MM.1S (cell line): ENCODE measurements around the gene DNAJC5.
"Not testable (repeated sequence)": the region's sequence is repeated elsewhere in the genome, so short reads cannot be mapped to it uniquely, and the experiment has no call there.

Experiments used
- DNase-seq: peaks from one replicate; pipeline ENCODE4 v3.0.0-alpha.2; 2015
- H2AFZ ChIP-seq: fragments of 300-600 bp; sonication (generic); 2 replicates; pipeline ENCODE4 v1.6.0; 2016; ENCODE audit warnings: antibody characterized with exemption, low read length
- H3F3A ChIP-seq: fragments of 300-600 bp; sonication (generic); 2 replicates; pipeline ENCODE4 v1.6.1; 2016; ENCODE audit warnings: mild to moderate bottlenecking, antibody characterized with exemption, low read length, moderate library complexity, mixed read lengths; ENCODE audit not compliant: insufficient read depth
- H3K27ac ChIP-seq: fragments of 300-600 bp; sonication (generic); 2 replicates; pipeline ENCODE4 v1.5.1; 2016; ENCODE audit warnings: mild to moderate bottlenecking, low read length
- H3K27me3 ChIP-seq: fragments of 300-600 bp; sonication (generic); replicated peaks from 2 replicates; pipeline ENCODE4 v1.6.0; 2016; ENCODE audit warnings: low read length; ENCODE audit not compliant: insufficient read depth
- H3K36me3 ChIP-seq: fragments of 300-600 bp; sonication (generic); replicated peaks from 2 replicates; pipeline ENCODE4 v1.6.1; 2016; ENCODE audit warnings: mild to moderate bottlenecking, low read length, mixed read lengths; ENCODE audit not compliant: insufficient read depth
- H3K4me1 ChIP-seq: fragments of 300-600 bp; sonication (generic); 2 replicates; pipeline ENCODE4 v1.6.1; 2016; ENCODE audit warnings: low read length, mixed read lengths
- H3K4me2 ChIP-seq: fragments of 300-600 bp; sonication (generic); 2 replicates; pipeline ENCODE4 v1.6.0; 2016; ENCODE audit warnings: low read depth, low read length
- H3K4me3 ChIP-seq: fragments of 300-600 bp; sonication (generic); 2 replicates; pipeline ENCODE4 v1.5.1; 2016; ENCODE audit warnings: low read length, mixed read lengths
- H3K79me2 ChIP-seq: fragments of 300-600 bp; sonication (generic); 2 replicates; pipeline ENCODE4 v1.6.1; 2016; ENCODE audit warnings: mixed run types, low read length, mixed read lengths
- H3K9ac ChIP-seq: fragments of 300-600 bp; sonication (generic); 2 replicates; pipeline ENCODE4 v1.6.1; 2016; ENCODE audit warnings: low read length, mixed read lengths
- H3K9me2 ChIP-seq: fragments of 300-600 bp; sonication (generic); replicated peaks from 2 replicates; pipeline ENCODE4 v1.6.1; 2016; ENCODE audit warnings: mild to moderate bottlenecking, low read length, mixed read lengths; ENCODE audit not compliant: insufficient read depth
- H3K9me3 ChIP-seq: fragments of 300-600 bp; sonication (generic); replicated peaks from 2 replicates; pipeline ENCODE4 v1.6.1; 2016; ENCODE audit warnings: mild to moderate bottlenecking, low read length, mixed read lengths; ENCODE audit not compliant: insufficient read depth
- H4K20me1 ChIP-seq: fragments of 300-600 bp; sonication (generic); 2 replicates; pipeline ENCODE4 v1.6.1; 2016; ENCODE audit warnings: mild to moderate bottlenecking, low read length, moderate library complexity, mixed read lengths; ENCODE audit not compliant: insufficient read depth
- EZH2 ChIP-seq: fragments of 300-600 bp; sonication (generic); optimal IDR thresholded peaks from 2 replicates; pipeline ENCODE3; 2017; ENCODE audit warnings: low read depth, mild to moderate bottlenecking, antibody characterized with exemption, low read length, mixed read lengths
- EZH2phosphoT487 ChIP-seq: fragments of 300-600 bp; sonication (generic); IDR thresholded peaks from 2 replicates; pipeline ENCODE4 v1.6.1; 2018; ENCODE audit warnings: antibody characterized with exemption, low read length
- TF ChIP-seq, protein P1 (sequence below): fragments of 300-600 bp; sonication (generic); IDR thresholded peaks from 2 replicates; pipeline ENCODE4 v1.5.1; 2016; ENCODE audit warnings: antibody characterized with exemption, low read length, mixed read lengths

The DNAJC5 gene

DNA sequence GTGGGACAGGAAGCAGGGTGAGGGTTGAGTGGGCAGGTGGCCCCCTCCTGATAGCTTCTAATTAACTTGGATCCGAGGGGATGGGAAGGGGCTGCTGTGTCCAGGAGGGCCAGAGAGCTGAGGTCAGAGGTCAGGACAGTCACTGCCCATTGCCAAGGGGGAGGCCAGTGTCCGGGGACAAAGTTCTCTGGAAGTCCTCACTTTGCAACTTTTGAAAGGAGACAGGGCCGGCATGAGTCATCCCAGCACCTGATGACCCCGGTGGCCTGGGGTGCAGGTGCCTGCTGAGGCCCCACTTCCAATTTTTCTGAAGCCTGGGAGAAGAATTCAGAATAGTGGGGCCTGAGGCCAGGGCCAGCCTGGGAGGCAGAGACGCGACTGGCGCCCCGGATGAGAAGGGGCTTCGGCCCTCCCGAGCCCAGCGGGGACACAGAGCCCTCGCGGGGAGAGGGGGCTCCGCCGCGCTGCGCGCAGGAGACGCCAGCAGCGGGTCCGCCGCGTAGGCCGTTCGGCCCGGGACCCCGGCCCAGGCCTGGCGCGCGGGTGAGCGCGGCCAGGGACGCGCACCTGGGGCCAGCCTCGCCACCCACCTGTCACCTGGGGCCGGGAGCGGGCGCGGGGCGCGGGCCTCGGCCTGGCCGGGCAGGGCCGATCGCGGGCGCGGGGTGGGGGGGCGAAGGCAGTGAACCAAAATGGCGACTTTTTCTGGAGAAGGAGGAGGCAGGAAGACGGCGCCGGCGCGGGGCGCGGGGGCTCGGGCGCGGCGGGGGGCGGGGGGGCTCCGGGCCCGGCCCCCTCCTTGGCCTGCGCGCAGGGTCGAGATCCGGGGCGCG, 74.2 kb downstream of the DNAJC5 start:
- Histone ChIP-seq H3K27me3 (peaks cover 5% of the 10 kb centered on the region; the same call in 1 of the 2 replicates), H3K79me2 (peaks cover 8% of the 10 kb centered on the region), H3K4me3 (peak overlapping the region; percentile 53), H3K27ac (no peak overlapping the region), H2AFZ (no peak overlapping the region), H4K20me1 (no peaks in the 10 kb centered on the region), H3K9ac (peak overlapping the region; percentile 52; the same call in 1 of the 2 replicates), H3K9me3 (no peaks in the 10 kb centered on the region), H3K4me2 (peak overlapping the region; percentile 58), H3K4me1 (peaks cover 9% of the 10 kb centered on the region), H3K36me3 (no peaks in the 10 kb centered on the region), H3K9me2 (no peaks in the 10 kb centered on the region), H3F3A (no peaks in the 10 kb centered on the region; the same call in 1 of the 2 replicates)
- TF ChIP-seq EZH2 (no peak), EZH2phosphoT487 (no peak)
- TF ChIP-seq, protein P1, sequence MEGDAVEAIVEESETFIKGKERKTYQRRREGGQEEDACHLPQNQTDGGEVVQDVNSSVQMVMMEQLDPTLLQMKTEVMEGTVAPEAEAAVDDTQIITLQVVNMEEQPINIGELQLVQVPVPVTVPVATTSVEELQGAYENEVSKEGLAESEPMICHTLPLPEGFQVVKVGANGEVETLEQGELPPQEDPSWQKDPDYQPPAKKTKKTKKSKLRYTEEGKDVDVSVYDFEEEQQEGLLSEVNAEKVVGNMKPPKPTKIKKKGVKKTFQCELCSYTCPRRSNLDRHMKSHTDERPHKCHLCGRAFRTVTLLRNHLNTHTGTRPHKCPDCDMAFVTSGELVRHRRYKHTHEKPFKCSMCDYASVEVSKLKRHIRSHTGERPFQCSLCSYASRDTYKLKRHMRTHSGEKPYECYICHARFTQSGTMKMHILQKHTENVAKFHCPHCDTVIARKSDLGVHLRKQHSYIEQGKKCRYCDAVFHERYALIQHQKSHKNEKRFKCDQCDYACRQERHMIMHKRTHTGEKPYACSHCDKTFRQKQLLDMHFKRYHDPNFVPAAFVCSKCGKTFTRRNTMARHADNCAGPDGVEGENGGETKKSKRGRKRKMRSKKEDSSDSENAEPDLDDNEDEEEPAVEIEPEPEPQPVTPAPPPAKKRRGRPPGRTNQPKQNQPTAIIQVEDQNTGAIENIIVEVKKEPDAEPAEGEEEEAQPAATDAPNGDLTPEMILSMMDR, result no peak
- no peak for DNase-seq

DNA sequence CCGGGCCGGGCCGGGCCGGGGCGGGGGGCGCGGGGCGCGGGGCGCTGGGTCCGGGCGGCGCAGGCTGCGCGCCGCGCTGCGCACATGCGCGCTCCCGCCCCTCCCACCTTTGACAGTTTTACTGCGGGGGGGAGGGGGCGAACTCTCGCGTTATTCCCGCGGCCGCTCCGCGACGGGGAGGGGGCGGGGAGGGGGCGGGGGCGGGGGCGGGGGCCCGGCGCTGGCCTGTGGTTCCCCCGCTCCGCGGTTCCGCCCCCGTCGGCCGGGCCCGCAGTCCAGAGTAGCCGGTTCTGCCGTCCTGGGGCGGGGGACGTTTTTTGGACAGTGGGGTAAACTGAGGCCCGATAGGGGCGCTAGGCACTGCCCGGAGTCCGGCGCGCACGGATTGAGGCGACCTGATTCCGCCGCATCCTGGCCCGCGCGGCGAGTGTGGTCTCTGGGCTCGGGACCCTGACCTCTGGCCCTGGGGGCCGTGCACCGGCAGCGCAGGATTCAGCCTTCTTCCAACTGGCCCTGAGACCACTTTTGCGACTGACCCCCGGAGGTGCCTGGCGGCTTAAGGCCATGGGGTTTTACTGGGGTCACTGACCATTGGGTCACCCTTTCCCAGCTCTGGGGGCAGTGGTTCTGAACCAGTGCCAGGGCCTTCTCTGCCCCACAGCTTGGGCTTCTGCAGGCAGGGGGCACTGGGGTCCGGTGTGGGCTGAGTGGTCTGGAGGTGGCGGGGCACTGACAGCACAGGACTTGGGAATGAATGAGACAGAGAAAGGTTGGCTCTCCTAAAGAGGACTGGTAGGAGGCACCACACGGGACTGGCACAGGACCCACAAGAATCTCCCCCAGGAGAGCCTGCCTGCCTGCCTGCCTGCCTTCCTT, 75.2 kb downstream of the DNAJC5 start, which contains the start of gene ZNF512B:
Gene ZNF512B, minus strand, starts transcription at position 93 of the 876 bp plus-strand sequence. CDS start 1,980 bp downstream, outside the sequence.
- no peaks in the 10 kb centered on the region for H3K9me2 ChIP-seq
- no peaks in the 10 kb centered on the region for H3K36me3 ChIP-seq
- H3K4me2 ChIP-seq, result peak within 1 kb of the TSS; percentile 89
- peak within 1 kb of the TSS; percentile 52; the same call in 1 of the 2 replicates for H3K9ac ChIP-seq
- no peaks in the 10 kb centered on the region; the same call in 1 of the 2 replicates for H3F3A ChIP-seq
- peaks cover 5% of the 10 kb centered on the region; the same call in 1 of the 2 replicates for H3K27me3 ChIP-seq
- no peak for TF ChIP-seq EZH2
- TF ChIP-seq EZH2phosphoT487, result no peak
- TF ChIP-seq, protein P1, result no peak
- no peaks in the 10 kb centered on the region for H4K20me1 ChIP-seq
- no peak within 1 kb of the TSS for H3K27ac ChIP-seq
- peak; percentile 57 for DNase-seq
- H3K79me2 ChIP-seq, result peaks cover 8% of the 10 kb centered on the region
- peak within 1 kb of the TSS; percentile 71 for H2AFZ ChIP-seq
- peak within 1 kb of the TSS; percentile 53 for H3K4me3 ChIP-seq
- no peaks in the 10 kb centered on the region for H3K9me3 ChIP-seq
- H3K4me1 ChIP-seq, result peaks cover 9% of the 10 kb centered on the region

DNA sequence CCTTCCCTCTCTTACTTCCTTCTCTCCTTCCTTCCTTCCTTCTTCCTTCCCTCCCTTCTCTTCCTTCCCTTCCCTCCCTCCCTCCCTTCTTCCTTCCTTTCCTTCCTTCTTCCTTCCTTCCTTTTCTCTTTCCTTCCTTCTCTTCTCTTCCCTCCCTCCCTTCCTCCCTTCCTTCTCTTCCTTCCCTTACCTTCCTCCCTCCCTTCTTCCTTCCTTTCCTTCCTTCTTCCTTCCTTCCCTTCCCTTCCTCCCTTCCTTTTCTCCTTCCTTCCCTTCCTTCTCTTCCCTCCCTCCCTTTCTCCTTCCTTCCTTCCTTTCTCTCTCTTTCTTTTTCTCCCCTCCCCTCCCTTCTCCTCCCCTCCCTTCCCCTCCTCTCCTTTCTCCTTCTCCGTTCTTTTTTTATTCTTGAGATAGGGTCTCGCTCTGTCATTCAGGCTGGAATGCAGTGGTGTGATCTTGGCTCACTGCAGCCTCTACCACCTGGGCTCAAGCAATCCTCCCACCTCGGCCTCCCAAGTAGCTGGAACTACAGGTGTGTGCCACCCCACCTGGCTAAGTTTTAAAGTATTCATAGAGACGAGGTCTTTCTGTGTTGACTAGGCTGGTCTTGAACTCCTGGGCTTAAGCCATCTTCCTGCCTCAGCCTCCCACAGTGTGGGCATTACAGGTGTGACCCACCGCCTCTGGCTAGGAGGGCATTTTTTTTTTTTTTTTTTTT, 75.9 kb downstream of the DNAJC5 start:
- no peak overlapping the region for H3K27ac ChIP-seq
- peaks cover 9% of the 10 kb centered on the region for H3K4me1 ChIP-seq
- no peak overlapping the region for H3K4me2 ChIP-seq
- TF ChIP-seq EZH2phosphoT487, result no peak
- TF ChIP-seq, protein P1, result no peak
- TF ChIP-seq EZH2, result no peak
- no peaks in the 10 kb centered on the region for H3K9me3 ChIP-seq
- H3K9me2 ChIP-seq, result no peaks in the 10 kb centered on the region
- H3F3A ChIP-seq, result no peaks in the 10 kb centered on the region; the same call in 1 of the 2 replicates
- no peak overlapping the region for H3K9ac ChIP-seq
- DNase-seq, result no peak
- H4K20me1 ChIP-seq, result no peaks in the 10 kb centered on the region
- peaks cover 5% of the 10 kb centered on the region; the same call in 1 of the 2 replicates for H3K27me3 ChIP-seq
- peaks cover 8% of the 10 kb centered on the region for H3K79me2 ChIP-seq
- no peaks in the 10 kb centered on the region for H3K36me3 ChIP-seq
- no peak overlapping the region for H3K4me3 ChIP-seq
- H2AFZ ChIP-seq, result no peak overlapping the region

DNA sequence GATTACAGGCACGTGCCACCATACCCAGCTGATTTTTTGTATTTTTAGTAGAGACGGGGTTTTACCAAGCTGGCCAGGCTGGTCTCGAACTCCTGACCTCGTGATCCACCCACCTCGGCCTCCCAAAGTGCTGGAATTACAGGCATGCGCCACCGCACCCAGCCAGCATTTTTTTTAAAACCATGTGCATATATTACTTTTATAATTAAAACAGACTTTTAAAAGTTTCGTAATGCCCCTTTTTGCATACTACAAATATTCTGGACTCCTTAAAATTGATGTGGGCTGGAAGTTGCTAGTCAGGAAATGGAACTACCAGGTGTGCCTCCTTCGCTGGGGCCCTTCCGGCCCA, 77.0 kb downstream of the DNAJC5 start:
- not testable (repeated sequence) for H3K4me1 ChIP-seq, H3K4me3 ChIP-seq, H3K9me2 ChIP-seq, DNase-seq, H3K27me3 ChIP-seq, H3K27ac ChIP-seq, H2AFZ ChIP-seq, H3F3A ChIP-seq, H4K20me1 ChIP-seq, H3K9ac ChIP-seq, H3K79me2 ChIP-seq, H3K4me2 ChIP-seq, H3K36me3 ChIP-seq, H3K9me3 ChIP-seq
